ENCODE data around the gene TBCE.

Gene TBCE

DNA sequence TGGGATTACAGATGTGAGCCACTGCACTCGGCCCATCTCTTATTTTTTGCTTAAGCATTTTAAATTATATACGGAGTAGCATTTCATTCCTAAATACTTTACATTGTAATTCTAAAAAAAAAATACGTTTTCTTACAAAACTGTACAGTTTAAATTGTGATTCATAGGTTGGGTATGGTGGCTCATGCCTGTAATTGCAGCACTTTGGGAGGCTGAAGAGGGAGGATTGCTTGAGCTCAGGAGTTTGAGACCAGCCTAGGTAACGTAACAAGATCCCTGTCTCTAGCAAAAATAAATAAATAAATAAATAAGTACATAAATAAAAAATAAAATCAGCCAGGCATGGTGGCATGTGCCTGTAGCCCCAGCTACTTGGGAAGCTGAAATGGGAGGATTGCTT lies 24.6 kb downstream of the TBCE start:
- Histone ChIP-seq H3K9me3 (ENCODE audit: control insufficient read depth, low read length) (peaks cover 10% of the 10 kb centered on the region), H3K36me3 (ENCODE audit: control insufficient read depth, insufficient read depth, low read length) (peaks cover 12% of the 10 kb centered on the region), H3K4me3 (ENCODE audit: extremely low read depth, insufficient read depth, low read length, poor library complexity, severe bottlenecking) (no peak overlapping the region), H3K27ac (ENCODE audit: low read depth, low read length, severe bottlenecking) (no peak overlapping the region), H3K4me1 (ENCODE audit: control insufficient read depth, insufficient read depth, low read length, poor library complexity, severe bottlenecking) (no peaks in the 10 kb centered on the region)
- WGBS, 2 experiments (ENCODE audit: insufficient coverage in 2 of 2): 100% methylated on average over 1 of the region's 4 CpGs; no CpG with 5 or more reads in 1 of the 2 experiments

DNA sequence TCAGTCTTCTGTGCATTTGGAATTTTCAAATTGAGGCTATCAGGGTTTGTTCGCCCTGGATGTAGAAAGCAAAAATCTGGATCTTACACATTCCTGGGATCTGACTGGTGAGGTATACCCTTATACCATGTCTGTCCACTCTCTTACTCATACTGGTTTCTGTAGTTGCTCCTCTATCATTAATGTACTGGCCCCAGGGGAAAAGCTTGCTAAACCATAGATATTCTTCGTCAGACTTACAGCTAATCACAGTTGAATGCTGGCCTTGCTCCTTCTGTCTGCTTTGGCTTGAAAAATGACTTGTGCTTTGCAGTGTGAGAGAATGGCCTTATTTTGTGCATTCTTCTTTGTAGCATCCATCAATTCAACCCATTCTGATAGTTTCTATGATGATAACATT lies 30.5 kb downstream of the TBCE start:
- H3K27ac ChIP-seq (ENCODE audit: low read depth, low read length, severe bottlenecking): no peak overlapping the region
- H3K4me1 ChIP-seq (ENCODE audit: control insufficient read depth, insufficient read depth, low read length, poor library complexity, severe bottlenecking): peaks cover 9% of the 10 kb centered on the region
- H3K9me3 ChIP-seq (ENCODE audit: control insufficient read depth, low read length): no peaks in the 10 kb centered on the region
- peaks cover 3% of the 10 kb centered on the region for H3K36me3 ChIP-seq (ENCODE audit: control insufficient read depth, insufficient read depth, low read length)
- H3K4me3 ChIP-seq (ENCODE audit: extremely low read depth, insufficient read depth, low read length, poor library complexity, severe bottlenecking): no peak overlapping the region
- 92 to 100% methylated on average over 2 of the region's 2 CpGs for WGBS, 2 experiments (ENCODE audit: insufficient coverage in 2 of 2)

- 75 to 95% methylated on average over 4 of the region's 6 CpGs for WGBS, 2 experiments (ENCODE audit: insufficient coverage in 2 of 2)
- no peak overlapping the region for H3K4me3 ChIP-seq (ENCODE audit: extremely low read depth, insufficient read depth, low read length, poor library complexity, severe bottlenecking)
- peaks cover 20% of the 10 kb centered on the region for H3K4me1 ChIP-seq (ENCODE audit: control insufficient read depth, insufficient read depth, low read length, poor library complexity, severe bottlenecking)
- no peaks in the 10 kb centered on the region for H3K9me3 ChIP-seq (ENCODE audit: control insufficient read depth, low read length)
- H3K36me3 ChIP-seq (ENCODE audit: control insufficient read depth, insufficient read depth, low read length): peaks cover 3% of the 10 kb centered on the region
- no peak overlapping the region for H3K27ac ChIP-seq (ENCODE audit: low read depth, low read length, severe bottlenecking)
Observed at GRCh38 chr1:235399661-235400060, 32.4 kb downstream of the TBCE start.

GRCh38 chr1:235401251-235401650 lies 34.0 kb downstream of the TBCE start:
- no peaks in the 10 kb centered on the region for H3K9me3 ChIP-seq (ENCODE audit: control insufficient read depth, low read length)
- WGBS, 2 experiments (ENCODE audit: insufficient coverage in 2 of 2): 89 to 100% methylated on average over 2 to 4 of the region's 4 CpGs
- H3K27ac ChIP-seq (ENCODE audit: low read depth, low read length, severe bottlenecking): no peak overlapping the region
- no peak overlapping the region for H3K4me3 ChIP-seq (ENCODE audit: extremely low read depth, insufficient read depth, low read length, poor library complexity, severe bottlenecking)
- H3K36me3 ChIP-seq (ENCODE audit: control insufficient read depth, insufficient read depth, low read length): no peaks in the 10 kb centered on the region
- H3K4me1 ChIP-seq (ENCODE audit: control insufficient read depth, insufficient read depth, low read length, poor library complexity, severe bottlenecking): peaks cover 20% of the 10 kb centered on the region

DNA sequence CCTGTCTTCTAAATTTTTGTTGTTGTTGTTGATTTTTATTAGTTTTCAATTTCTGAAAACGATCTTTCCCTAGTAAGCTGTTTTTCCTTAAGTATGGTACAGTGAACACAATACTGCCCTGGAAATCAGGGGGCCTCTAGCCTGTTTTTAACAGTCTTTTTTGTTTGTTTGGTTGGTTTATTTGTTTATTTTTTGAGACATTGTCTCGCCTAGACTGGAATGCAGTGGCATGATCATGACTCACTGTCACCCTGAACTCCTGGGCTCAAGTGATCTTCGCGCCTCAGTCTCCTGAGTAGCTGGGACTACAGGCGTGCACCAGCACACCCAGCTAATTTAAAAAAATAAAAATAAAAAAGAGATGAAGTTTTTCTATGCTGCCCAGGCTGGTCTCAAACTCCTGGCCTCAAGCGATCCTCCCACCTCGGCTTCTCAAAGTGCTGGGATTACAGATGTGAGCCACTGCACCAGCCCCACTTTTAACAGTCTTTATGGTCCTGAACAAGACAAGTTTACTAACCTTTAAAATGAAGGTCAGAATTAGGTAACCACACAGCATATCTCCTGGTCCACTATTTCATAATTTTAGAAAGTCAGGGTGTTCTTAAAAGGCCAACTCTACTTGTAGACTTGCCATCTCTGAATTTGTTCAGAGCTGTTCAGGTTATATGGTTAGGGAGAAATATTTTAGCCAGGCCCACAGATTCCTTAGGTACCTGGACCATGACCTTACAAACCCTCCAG lies 35.4 kb downstream of the TBCE start:
- Histone ChIP-seq H3K9me3 (ENCODE audit: control insufficient read depth, low read length) (no peaks in the 10 kb centered on the region), H3K4me1 (ENCODE audit: control insufficient read depth, insufficient read depth, low read length, poor library complexity, severe bottlenecking) (peaks cover 20% of the 10 kb centered on the region), H3K4me3 (ENCODE audit: extremely low read depth, insufficient read depth, low read length, poor library complexity, severe bottlenecking) (no peak overlapping the region), H3K36me3 (ENCODE audit: control insufficient read depth, insufficient read depth, low read length) (no peaks in the 10 kb centered on the region), H3K27ac (ENCODE audit: low read depth, low read length, severe bottlenecking) (peak overlapping the region; percentile 43)
- 84 to 100% methylated on average over 2 to 4 of the region's 7 CpGs for WGBS, 2 experiments (ENCODE audit: insufficient coverage in 2 of 2)

DNA sequence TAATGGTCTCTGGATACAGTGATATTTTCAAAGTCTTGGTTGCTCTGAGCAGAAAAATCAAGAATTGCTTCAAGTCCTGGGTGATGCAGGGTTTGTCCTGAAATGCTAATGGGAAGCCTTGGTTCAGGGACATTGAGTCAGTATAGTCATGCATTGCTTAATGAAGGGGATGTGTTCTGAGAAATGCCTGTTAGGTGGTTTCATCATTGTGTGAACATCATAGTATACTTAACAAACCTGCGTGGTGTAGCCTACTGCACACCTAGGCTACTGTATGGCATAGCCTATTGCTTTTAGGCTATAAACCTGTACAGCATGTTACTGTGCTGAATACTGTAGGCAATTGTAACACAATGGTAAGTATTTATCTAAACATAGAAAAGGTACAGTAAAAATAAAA lies 36.4 kb downstream of the TBCE start:
- Histone ChIP-seq H3K4me1 (ENCODE audit: control insufficient read depth, insufficient read depth, low read length, poor library complexity, severe bottlenecking) (peaks cover 23% of the 10 kb centered on the region), H3K9me3 (ENCODE audit: control insufficient read depth, low read length) (no peaks in the 10 kb centered on the region), H3K27ac (ENCODE audit: low read depth, low read length, severe bottlenecking) (no peak overlapping the region), H3K4me3 (ENCODE audit: extremely low read depth, insufficient read depth, low read length, poor library complexity, severe bottlenecking) (no peak overlapping the region), H3K36me3 (ENCODE audit: control insufficient read depth, insufficient read depth, low read length) (no peaks in the 10 kb centered on the region)
- WGBS, 2 experiments (ENCODE audit: insufficient coverage in 2 of 2): no CpG with 5 or more reads among the region's 1 CpG

DNA sequence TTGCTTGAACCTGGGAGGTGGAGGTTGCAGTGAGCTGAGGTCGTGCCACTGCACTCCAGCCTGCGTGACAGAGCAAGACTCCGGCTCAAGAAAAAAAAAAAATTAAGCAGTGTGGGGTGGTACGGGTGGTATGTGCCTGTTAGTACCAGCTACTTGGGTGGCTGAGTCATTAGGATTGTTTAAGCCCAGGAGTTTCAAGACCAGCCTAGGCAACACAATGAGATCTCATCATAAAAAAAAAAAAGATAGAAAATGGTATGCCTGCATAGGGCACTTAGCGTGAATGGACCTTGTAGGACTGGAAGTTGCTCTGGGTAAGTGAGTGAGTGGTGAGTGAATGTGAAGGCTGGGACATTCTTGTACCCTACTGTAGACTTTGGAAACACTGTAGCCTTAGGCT lies 37.0 kb downstream of the TBCE start:
- Histone ChIP-seq H3K4me1 (ENCODE audit: control insufficient read depth, insufficient read depth, low read length, poor library complexity, severe bottlenecking) (peaks cover 26% of the 10 kb centered on the region), H3K27ac (ENCODE audit: low read depth, low read length, severe bottlenecking) (no peak overlapping the region)
- 88 to 92% methylated on average over 5 of the region's 5 CpGs for WGBS, 2 experiments (ENCODE audit: insufficient coverage in 2 of 2)

GRCh38 chr1:235407419-235407818 lies 40.2 kb downstream of the TBCE start:
- peaks cover 20% of the 10 kb centered on the region for H3K4me1 ChIP-seq (ENCODE audit: control insufficient read depth, insufficient read depth, low read length, poor library complexity, severe bottlenecking)
- no peak overlapping the region for H3K27ac ChIP-seq (ENCODE audit: low read depth, low read length, severe bottlenecking)
- WGBS, 2 experiments (ENCODE audit: insufficient coverage in 2 of 2): 90 to 100% methylated on average over 1 to 2 of the region's 5 CpGs
- H3K4me3 ChIP-seq (ENCODE audit: extremely low read depth, insufficient read depth, low read length, poor library complexity, severe bottlenecking): no peak overlapping the region
- H3K36me3 ChIP-seq (ENCODE audit: control insufficient read depth, insufficient read depth, low read length): no peaks in the 10 kb centered on the region
- H3K9me3 ChIP-seq (ENCODE audit: control insufficient read depth, low read length): no peaks in the 10 kb centered on the region

More for the DNA sequence above, 37.0 kb downstream of the TBCE start:
- no peaks in the 10 kb centered on the region for H3K36me3 ChIP-seq (ENCODE audit: control insufficient read depth, insufficient read depth, low read length)
- H3K4me3 ChIP-seq (ENCODE audit: extremely low read depth, insufficient read depth, low read length, poor library complexity, severe bottlenecking): no peak overlapping the region
- no peaks in the 10 kb centered on the region for H3K9me3 ChIP-seq (ENCODE audit: control insufficient read depth, low read length)

GRCh38 chr1:235408503-235408960 lies 41.3 kb downstream of the TBCE start:
- peak overlapping the region; percentile 3 for H3K27ac ChIP-seq (ENCODE audit: low read depth, low read length, severe bottlenecking)
- H3K4me3 ChIP-seq (ENCODE audit: extremely low read depth, insufficient read depth, low read length, poor library complexity, severe bottlenecking): no peak overlapping the region
- H3K36me3 ChIP-seq (ENCODE audit: control insufficient read depth, insufficient read depth, low read length): peaks cover 3% of the 10 kb centered on the region
- no peaks in the 10 kb centered on the region for H3K9me3 ChIP-seq (ENCODE audit: control insufficient read depth, low read length)
- H3K4me1 ChIP-seq (ENCODE audit: control insufficient read depth, insufficient read depth, low read length, poor library complexity, severe bottlenecking): peaks cover 15% of the 10 kb centered on the region
- 92 to 100% methylated on average over 2 to 3 of the region's 3 CpGs for WGBS, 2 experiments (ENCODE audit: insufficient coverage in 2 of 2)

- Histone ChIP-seq H3K4me1 (ENCODE audit: control insufficient read depth, insufficient read depth, low read length, poor library complexity, severe bottlenecking) (peaks cover 8% of the 10 kb centered on the region), H3K27ac (ENCODE audit: low read depth, low read length, severe bottlenecking) (no peak overlapping the region), H3K9me3 (ENCODE audit: control insufficient read depth, low read length) (no peaks in the 10 kb centered on the region), H3K36me3 (ENCODE audit: control insufficient read depth, insufficient read depth, low read length) (peaks cover 6% of the 10 kb centered on the region), H3K4me3 (ENCODE audit: extremely low read depth, insufficient read depth, low read length, poor library complexity, severe bottlenecking) (no peak overlapping the region)
- WGBS, 2 experiments (ENCODE audit: insufficient coverage in 2 of 2): 92 to 100% methylated on average over 1 to 3 of the region's 7 CpGs
Observed at GRCh38 chr1:235409042-235409820, 42.0 kb downstream of the TBCE start.

- Histone ChIP-seq H3K9me3 (ENCODE audit: control insufficient read depth, low read length) (no peaks in the 10 kb centered on the region), H3K36me3 (ENCODE audit: control insufficient read depth, insufficient read depth, low read length) (peaks cover 16% of the 10 kb centered on the region), H3K4me3 (ENCODE audit: extremely low read depth, insufficient read depth, low read length, poor library complexity, severe bottlenecking) (no peak overlapping the region), H3K4me1 (ENCODE audit: control insufficient read depth, insufficient read depth, low read length, poor library complexity, severe bottlenecking) (peaks cover 6% of the 10 kb centered on the region), H3K27ac (ENCODE audit: low read depth, low read length, severe bottlenecking) (no peak overlapping the region)
- WGBS, 2 experiments (ENCODE audit: insufficient coverage in 2 of 2): 92 to 100% methylated on average over 3 to 5 of the region's 5 CpGs
Observed at GRCh38 chr1:235410467-235410866, 43.2 kb downstream of the TBCE start.

Measured in mesodermal cell (in vitro differentiated cells).